ENCODE data around the gene LIMCH1. TPM values are rescaled to one million over a fixed set of nuclear protein-coding genes. Genes with fewer than 3 reads are reported as not detected.

The LIMCH1 gene
- total RNA-seq, 1 experiment from 2014 or later, result 10.4 TPM

DNA sequence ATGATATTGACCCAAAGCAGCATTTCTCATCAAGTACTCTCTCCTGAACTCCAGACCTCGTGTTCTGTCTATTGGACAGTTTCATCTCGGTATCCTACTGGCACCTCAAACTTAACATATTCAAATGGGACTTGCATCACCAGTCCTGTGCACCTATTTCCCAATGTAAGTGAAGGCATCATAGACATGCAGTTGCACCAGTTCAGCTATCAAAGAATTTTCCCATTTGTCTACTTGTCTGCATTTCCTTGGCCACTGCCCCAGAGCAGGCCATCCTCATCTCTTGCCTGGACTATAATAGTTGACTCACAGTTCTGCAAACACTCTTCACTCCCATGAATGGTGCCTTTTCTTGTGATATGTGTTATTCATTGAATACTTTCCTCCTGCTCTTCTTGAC is 11.3 kb upstream of the LIMCH1 start:
- ChIA-PET CTCF (no interaction called here), RAD21 (ENCODE audit: low non-redundant PET in 1 of 2, low total read pairs in 2 of 2, uncharacterized antibody in 2 of 2, unreplicated experiment in 2 of 2) (no interaction called here), POLR2A (no interaction called here)
- TF ChIP-seq EGR1 (IDR thresholded peaks at IDR 0.05; ENCODE audit: low read depth) (no peak), EZH2 (IDR thresholded peaks at IDR 0.05) (no peak), ZNF274 (IDR thresholded peaks at IDR 0.05; ENCODE audit: low read depth, low read length) (no peak), POLR2A (IDR thresholded peaks at IDR 0.05; ENCODE audit: borderline replicate concordance, extremely low read depth, insufficient read depth, insufficient read length) (no peak), SP1 (IDR thresholded peaks at IDR 0.05; ENCODE audit: low read depth) (no peak), TCF7L2 (IDR thresholded peaks at IDR 0.05; ENCODE audit: borderline replicate concordance, extremely low read depth, insufficient read depth, insufficient read length) (no peak)
- TF ChIP-seq, protein P1, sequence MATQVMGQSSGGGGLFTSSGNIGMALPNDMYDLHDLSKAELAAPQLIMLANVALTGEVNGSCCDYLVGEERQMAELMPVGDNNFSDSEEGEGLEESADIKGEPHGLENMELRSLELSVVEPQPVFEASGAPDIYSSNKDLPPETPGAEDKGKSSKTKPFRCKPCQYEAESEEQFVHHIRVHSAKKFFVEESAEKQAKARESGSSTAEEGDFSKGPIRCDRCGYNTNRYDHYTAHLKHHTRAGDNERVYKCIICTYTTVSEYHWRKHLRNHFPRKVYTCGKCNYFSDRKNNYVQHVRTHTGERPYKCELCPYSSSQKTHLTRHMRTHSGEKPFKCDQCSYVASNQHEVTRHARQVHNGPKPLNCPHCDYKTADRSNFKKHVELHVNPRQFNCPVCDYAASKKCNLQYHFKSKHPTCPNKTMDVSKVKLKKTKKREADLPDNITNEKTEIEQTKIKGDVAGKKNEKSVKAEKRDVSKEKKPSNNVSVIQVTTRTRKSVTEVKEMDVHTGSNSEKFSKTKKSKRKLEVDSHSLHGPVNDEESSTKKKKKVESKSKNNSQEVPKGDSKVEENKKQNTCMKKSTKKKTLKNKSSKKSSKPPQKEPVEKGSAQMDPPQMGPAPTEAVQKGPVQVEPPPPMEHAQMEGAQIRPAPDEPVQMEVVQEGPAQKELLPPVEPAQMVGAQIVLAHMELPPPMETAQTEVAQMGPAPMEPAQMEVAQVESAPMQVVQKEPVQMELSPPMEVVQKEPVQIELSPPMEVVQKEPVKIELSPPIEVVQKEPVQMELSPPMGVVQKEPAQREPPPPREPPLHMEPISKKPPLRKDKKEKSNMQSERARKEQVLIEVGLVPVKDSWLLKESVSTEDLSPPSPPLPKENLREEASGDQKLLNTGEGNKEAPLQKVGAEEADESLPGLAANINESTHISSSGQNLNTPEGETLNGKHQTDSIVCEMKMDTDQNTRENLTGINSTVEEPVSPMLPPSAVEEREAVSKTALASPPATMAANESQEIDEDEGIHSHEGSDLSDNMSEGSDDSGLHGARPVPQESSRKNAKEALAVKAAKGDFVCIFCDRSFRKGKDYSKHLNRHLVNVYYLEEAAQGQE (IDR thresholded peaks at IDR 0.05; ENCODE audit: low read depth), result no peak
- no TSS peak for BruUV-seq (replicated peaks)
- Histone ChIP-seq H3K4me2 (ENCODE audit: low read length) (no peak overlapping the region), H3K36me3 (ENCODE audit: control insufficient read depth in 1 of 2, insufficient read depth in 2 of 2, low read length in 2 of 2) (no peaks in the 10 kb centered on the region), H2AFZ (ENCODE audit: low read depth, low read length, poor library complexity, severe bottlenecking) (no peak overlapping the region), H3K9me3 (ENCODE audit: control insufficient read depth in 1 of 2, insufficient read depth in 1 of 2, low read depth in 1 of 2, low read length in 2 of 2) (no peaks in the 10 kb centered on the region), H3K9me2 (ENCODE audit: insufficient read depth) (no peaks in the 10 kb centered on the region), H3K27me3 (ENCODE audit: insufficient read depth, low read length) (no peaks in the 10 kb centered on the region), H3K4me3 (replicated peaks in 1 of 2; ENCODE audit: low read depth in 1 of 2, low read length in 2 of 2) (no peak overlapping the region), H3K9ac (ENCODE audit: low read length) (no peak overlapping the region), H3K4me1 (ENCODE audit: control insufficient read depth in 1 of 2, insufficient read depth in 2 of 2, low read length in 2 of 2) (peaks cover 0 to 17% of the 10 kb centered on the region in 2 experiments; a peak in 2 of 4 replicates), H4K20me1 (ENCODE audit: insufficient read depth) (no peaks in the 10 kb centered on the region), H3K27ac (ENCODE audit: low read depth, low read length) (no peak overlapping the region), H3K79me2 (ENCODE audit: insufficient read depth, low read length) (no peaks in the 10 kb centered on the region)
- ATAC-seq (no peak), DNase-seq (ENCODE audit: low read depth, low spot score) (no peak)
- intact Hi-C loops (cut with micrococcal nuclease), result no loop called here
